IMR-90 (cell line): ENCODE results near the gene SEMA6C. TPM values are rescaled to one million over a fixed set of nuclear protein-coding genes. Genes with fewer than 3 reads are reported as not detected.

Experiments
- ATAC-seq: fragments of 200-7000 bp; cut with Tn5 transposase; 2 replicates; pipeline ENCODE4 v1.9.1; 2020; ENCODE audit warnings: low read depth, mild to moderate bottlenecking, moderate library complexity
- BruUV-seq: library from RNA; stranded (reverse); fragments of 400-500 nt; replicated peaks from 2 replicates; lab custom pipeline; 2021; lab: Mats Ljungman, UMichigan
- CTCF ChIA-PET: fragments of 300-600 bp; formaldehyde crosslinking; extraction: SDS; loops from one replicate; lab custom pipeline; 2021; ENCODE audit warnings: antibody characterized with exemption; lab: Yijun Ruan, JAX
- POLR2A ChIA-PET: fragments of 300-600 bp; sonication (Branson Sonifier 250); formaldehyde crosslinking; loops from one replicate; lab custom pipeline; 2022; ENCODE audit warnings: antibody characterized with exemption; ENCODE audit not compliant: unreplicated experiment; lab: Charles Lee
- DNase-seq: peaks from one replicate; pipeline ENCODE4 v3.0.0; 2013
- H2AFZ ChIP-seq: replicated peaks from 2 replicates; pipeline ENCODE3; 2013; ENCODE audit warnings: low read length, mild to moderate bottlenecking; ENCODE audit not compliant: poor library complexity
- H2AK5ac ChIP-seq: 2 replicates; pipeline ENCODE4 v1.6.1; 2013; ENCODE audit warnings: low read depth, low read length, inconsistent platforms
- H2AK9ac ChIP-seq: replicated peaks from 2 replicates; pipeline ENCODE3; 2013; ENCODE audit warnings: mild to moderate bottlenecking, low read depth, low read length, moderate library complexity; ENCODE audit not compliant: poor library complexity
- H2BK120ac ChIP-seq: 2 replicates; pipeline ENCODE4 v1.6.1; 2013; ENCODE audit warnings: low read depth, low read length, inconsistent platforms
- H2BK15ac ChIP-seq: 3 replicates; pipeline ENCODE4 v1.6.1; 2013; ENCODE audit warnings: low read depth, low read length, inconsistent platforms
- H2BK20ac ChIP-seq: 2 replicates; pipeline ENCODE4 v1.6.1; 2013; ENCODE audit warnings: low read depth, mild to moderate bottlenecking, inconsistent platforms, low read length, moderate library complexity
- H2BK5ac ChIP-seq: 2 replicates; pipeline ENCODE4 v1.6.1; 2013; ENCODE audit warnings: mild to moderate bottlenecking, low read depth, low read length, inconsistent platforms; ENCODE audit not compliant: poor library complexity, severe bottlenecking
- H3K14ac ChIP-seq: replicated peaks from 2 replicates; pipeline ENCODE4 v1.6.1; 2013; ENCODE audit warnings: low read depth, low read length, inconsistent platforms
- H3K18ac ChIP-seq: 2 replicates; pipeline ENCODE4 v1.6.1; 2013; ENCODE audit warnings: low read depth, low read length, control low read depth
- H3K23ac ChIP-seq: 2 replicates; pipeline ENCODE4 v1.6.1; 2013; ENCODE audit warnings: low read depth, low read length, inconsistent platforms
- H3K27ac ChIP-seq: 2 replicates; pipeline ENCODE4 v1.5.1; 2013; ENCODE audit warnings: mild to moderate bottlenecking, control low read depth, low read length; ENCODE audit not compliant: insufficient read depth
- H3K27me3 ChIP-seq: 2 replicates; pipeline ENCODE4 v1.6.1; 2013; ENCODE audit warnings: low read length; ENCODE audit not compliant: control insufficient read depth, insufficient read depth
- H3K36me3 ChIP-seq: 2 replicates; pipeline ENCODE4 v1.6.1; 2013; ENCODE audit warnings: low read length, mixed read lengths; ENCODE audit not compliant: control insufficient read depth, insufficient read depth
- H3K4ac ChIP-seq: 2 replicates; pipeline ENCODE4 v1.6.1; 2013; ENCODE audit warnings: low read depth, low read length, inconsistent platforms
- H3K4me1 ChIP-seq: 2 replicates; pipeline ENCODE4 v1.6.1; 2013; ENCODE audit warnings: low read length, mixed read lengths; ENCODE audit not compliant: control insufficient read depth, insufficient read depth
- H3K4me2 ChIP-seq: 2 replicates; pipeline ENCODE4 v1.6.1; 2013; ENCODE audit warnings: low read depth, mild to moderate bottlenecking, control low read depth, low read length, moderate library complexity
- H3K4me3 ChIP-seq: 2 replicates; pipeline ENCODE4 v1.5.1; 2013; ENCODE audit warnings: low read depth, mild to moderate bottlenecking, control low read depth, low read length, moderate library complexity; ENCODE audit not compliant: insufficient read depth
- H3K56ac ChIP-seq: 2 replicates; pipeline ENCODE4 v1.6.1; 2013; ENCODE audit warnings: low read length, inconsistent platforms; ENCODE audit not compliant: insufficient read depth; ENCODE audit errors: extremely low read depth
- H3K79me1 ChIP-seq, 2 experiments: 2 replicates each; pipeline ENCODE4 v1.6.1; 2013; ENCODE audit warnings: low read length in 2 of 2, inconsistent platforms in 1 of 2, low read depth in 1 of 2
- H3K9ac ChIP-seq: 2 replicates; pipeline ENCODE4 v1.6.1; 2013; ENCODE audit warnings: low read depth, low read length, control low read depth
- H3K9me1 ChIP-seq: 2 replicates; pipeline ENCODE4 v1.6.1; 2013; ENCODE audit warnings: low read length, inconsistent platforms; ENCODE audit not compliant: insufficient read depth
- H3K9me3 ChIP-seq: 2 replicates; pipeline ENCODE4 v1.6.1; 2013; ENCODE audit warnings: low read length; ENCODE audit not compliant: control insufficient read depth, insufficient read depth
- H4K20me1 ChIP-seq: 2 replicates; pipeline ENCODE4 v1.6.1; 2013; ENCODE audit warnings: low read length, inconsistent platforms; ENCODE audit not compliant: insufficient read depth
- H4K5ac ChIP-seq: 2 replicates; pipeline ENCODE4 v1.6.1; 2013; ENCODE audit warnings: mild to moderate bottlenecking, low read depth, low read length, control low read depth
- H4K8ac ChIP-seq, 2 experiments: 2 replicates each; pipeline ENCODE4 v1.6.1; 2013; ENCODE audit warnings: low read depth in 2 of 2, low read length in 2 of 2, control low read depth in 1 of 2, inconsistent platforms in 1 of 2
- H4K91ac ChIP-seq: 2 replicates; pipeline ENCODE4 v1.6.1; 2013; ENCODE audit warnings: low read depth, low read length, inconsistent platforms; ENCODE audit not compliant: insufficient read depth
- BHLHE40 ChIP-seq: fragments of 150-350 bp; IDR thresholded peaks from 2 replicates; pipeline ENCODE4 v1.6.1; 2016; ENCODE audit warnings: mild to moderate bottlenecking, low read depth, low read length
- CHD1 ChIP-seq: IDR thresholded peaks from 2 replicates; pipeline ENCODE4 v1.6.1; 2012; ENCODE audit warnings: low read depth, low read length, improper control_type of control experiment
- FOS ChIP-seq: fragments of 150-350 bp; IDR thresholded peaks from 2 replicates; pipeline ENCODE4 v1.6.1; 2016; ENCODE audit warnings: low read depth, low read length
- RAD21 ChIP-seq: IDR thresholded peaks from 2 replicates; pipeline ENCODE4 v1.6.1; 2012; ENCODE audit warnings: low read length, improper control_type of control experiment
- WGBS, 2 experiments: methylation state at CpG; one replicate each; pipeline versions ENCODE4 v1.1.5 to v1.1.7; 2013; ENCODE audit warnings: missing lambda C conversion rate in 2 of 2; ENCODE audit not compliant: insufficient read length in 1 of 2; ENCODE audit errors: extremely low coverage in 2 of 2; 5-methylcytosine and 5-hydroxymethylcytosine counted together
- dilution Hi-C: fragments of 300-500 bp; cut with HindIII; formaldehyde crosslinking; loops from one replicate; pipeline ENCODE4 v1.14.3; 2018; ENCODE audit warnings: low sequenced_read_pairs; ENCODE audit not compliant: unreplicated experiment
- in situ Hi-C: fragments of 300-500 bp; cut with MboI; formaldehyde crosslinking; loops from 3 replicates; pipeline ENCODE4 v1.14.3; 2019; ENCODE audit warnings: low sequenced_read_pairs, inconsistent platforms, mixed read lengths
- intact Hi-C: fragments of 100-400 bp; cut with micrococcal nuclease; formaldehyde crosslinking; loops from 2 replicates; pipeline ENCODE4 v1.10.0; 2022
- polyA plus RNA-seq, 3 experiments: library from polyadenylated mRNA; depleted of rRNA; stranded (reverse); fragments of >200 nt; gene quantifications; 2 replicates each; pipeline ENCODE4 v1.2.3, GENCODE V29; 2012; ENCODE audit warnings: low replicate concordance in 1 of 3
- total RNA-seq: library from RNA; depleted of rRNA; stranded (reverse); fragments of >200 nt; gene quantifications from 2 replicates; pipeline ENCODE4 v1.2.3, GENCODE V29; 2012

SEMA6C gene
- total and polyA plus RNA-seq, 2 of the 4 experiments (the other 2 are of a cell fraction): 0.36 to 2.0 TPM

DNA sequence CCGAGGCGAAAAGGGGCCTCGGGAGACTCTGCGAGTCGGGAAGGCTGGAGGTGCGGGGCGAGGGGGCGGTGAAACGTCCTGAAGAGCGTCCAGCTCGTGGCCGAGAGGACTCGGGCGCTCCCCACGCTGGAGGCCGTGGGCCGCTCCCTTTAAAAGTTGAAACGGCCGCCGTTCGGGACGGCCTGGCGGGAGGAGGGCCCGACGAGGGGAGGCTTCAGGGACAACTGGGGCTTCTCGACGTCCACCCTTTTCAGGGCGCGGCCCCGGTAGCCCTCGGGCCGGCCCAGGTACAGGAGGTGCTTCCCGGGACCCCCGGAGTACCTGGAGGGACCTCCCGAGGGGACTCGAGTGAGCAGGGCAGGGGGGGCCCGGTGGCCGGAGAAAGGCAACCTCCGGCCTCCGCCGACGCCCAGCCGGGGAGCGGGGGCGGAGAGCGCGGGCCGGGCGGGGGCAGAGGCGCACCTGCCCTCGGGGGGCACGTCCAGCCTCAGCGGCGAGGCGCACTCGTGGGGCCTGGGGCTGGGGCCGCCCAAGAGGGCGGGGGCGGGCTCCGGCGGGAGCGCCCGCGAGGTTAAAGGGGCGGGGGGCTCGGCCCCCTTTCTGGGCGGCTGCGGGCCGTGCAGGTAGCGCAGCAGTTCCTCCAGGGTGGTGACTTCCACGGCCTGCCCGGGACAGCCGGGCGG is 14.0 kb downstream of the SEMA6C start:
- Histone ChIP-seq H3K36me3 (peaks cover 7% of the 10 kb centered on the region; the same call in 1 of the 2 replicates), H2BK120ac (no peak overlapping the region), H2AK9ac (no peak overlapping the region), H3K14ac (no peak overlapping the region), H3K4me2 (no peak overlapping the region), H2AK5ac (no peak overlapping the region), H3K4ac (no peak overlapping the region), H4K5ac (no peak overlapping the region), H2AFZ (no peak overlapping the region), H4K8ac (no peak overlapping the region), H3K79me1 (no peaks in the 10 kb centered on the region), H4K20me1 (no peaks in the 10 kb centered on the region), H3K9me3 (no peaks in the 10 kb centered on the region), H3K9me1 (no peaks in the 10 kb centered on the region), H3K18ac (no peak overlapping the region), H3K4me1 (no peaks in the 10 kb centered on the region), H4K91ac (no peak overlapping the region), H2BK20ac (no peak overlapping the region), H3K4me3 (no peak overlapping the region), H2BK5ac (no peak overlapping the region), H3K27me3 (peaks cover 9% of the 10 kb centered on the region), H3K56ac (no peak overlapping the region), H3K23ac (no peak overlapping the region), H3K27ac (no peak overlapping the region), H2BK15ac (no peak overlapping the region), H3K9ac (no peak overlapping the region)
- WGBS, 2 experiments: 70% methylated on average over 51 of the region's 74 CpGs; no CpG with 5 or more reads in 1 of the 2 experiments
- CTCF ChIA-PET: no interaction called here
- DNase-seq: no peak
- in situ Hi-C loops: no loop called here
- TF ChIP-seq CHD1 (no peak), RAD21 (no peak), BHLHE40 (no peak), FOS (no peak)
- ATAC-seq: no peak
- dilution Hi-C loops: no loop called here
- BruUV-seq: no TSS peak
- intact Hi-C loops: no loop called here
- POLR2A ChIA-PET: no interaction called here
